NCI-H2029 treated with DMSO at 0.1 percent for 48 hours (cell line): ENCODE data around the gene ADAM30.
"Not testable (repeated sequence)": the region's sequence is repeated elsewhere in the genome, so short reads cannot be mapped to it uniquely, and the experiment has no call there.

Experiments used
- DNase-seq: peaks from one replicate; lab custom pipeline; 2025; lab: John Stamatoyannopoulos, UW

ADAM30 gene

GRCh38 chr1:119873135-119874015, 22.9 kb downstream of the ADAM30 start:
- DNase-seq, result no peak

- DNase-seq, result no peak
Measured at GRCh38 chr1:119871881-119872280, 24.4 kb downstream of the ADAM30 start.

GRCh38 chr1:119870917-119871596, 25.3 kb downstream of the ADAM30 start:
- peak; percentile 34 for DNase-seq

- DNase-seq, result no peak
Measured at GRCh38 chr1:119869995-119870394, 26.3 kb downstream of the ADAM30 start.

GRCh38 chr1:119868176-119868575, 28.1 kb downstream of the ADAM30 start:
- DNase-seq, result no peak

GRCh38 chr1:119866451-119866850, 29.9 kb downstream of the ADAM30 start:
- DNase-seq, result no peak

GRCh38 chr1:119865627-119866026, 30.7 kb downstream of the ADAM30 start:
- no peak for DNase-seq

- DNase-seq, result no peak
Measured at GRCh38 chr1:119862276-119862675, 34.0 kb downstream of the ADAM30 start.

GRCh38 chr1:119861547-119861946, 34.8 kb downstream of the ADAM30 start:
- no peak for DNase-seq

GRCh38 chr1:119859647-119860046, 36.7 kb downstream of the ADAM30 start:
- DNase-seq, result no peak

GRCh38 chr1:119858556-119859214, 37.6 kb downstream of the ADAM30 start:
- DNase-seq, result not testable (repeated sequence)

- DNase-seq, result no peak
Measured at GRCh38 chr1:119858126-119858525, 38.2 kb downstream of the ADAM30 start.

GRCh38 chr1:119853155-119853554, 43.2 kb downstream of the ADAM30 start:
- DNase-seq, result no peak

- not testable (repeated sequence) for DNase-seq
Measured at GRCh38 chr1:119844206-119844605, 52.1 kb downstream of the ADAM30 start.
